NB4 (cell line): ENCODE measurements around the gene SGIP1.

Experiments used
- CTCF ChIP-seq: IDR thresholded peaks from one replicate; pipeline ENCODE4 v1.5.1; 2012; ENCODE audit warnings: low read depth, low read length
- POLR2A ChIP-seq: IDR thresholded peaks from 2 replicates; pipeline ENCODE4 v1.6.1; 2011; ENCODE audit warnings: mild to moderate bottlenecking; ENCODE audit not compliant: insufficient read length; ENCODE audit errors: extremely low read depth

GRCh38 chr1:66493731-66494130 lies 40.2 kb upstream of the SGIP1 start:
- TF ChIP-seq CTCF (no peak), POLR2A (no peak)
